Mucosa of stomach (tissue), 1 donor: Measurements from ENCODE around the gene SMTNL1.

Experiments
- H3K27me3 ChIP-seq: one replicate; pipeline ENCODE4 v1.7.0; 2013; ENCODE audit warnings: mild to moderate bottlenecking, low read length; ENCODE audit not compliant: control insufficient read depth, insufficient read depth
- H3K36me3 ChIP-seq: one replicate; pipeline ENCODE4 v1.7.0; 2013; ENCODE audit warnings: low read length; ENCODE audit not compliant: control insufficient read depth, insufficient read depth
- H3K4me1 ChIP-seq: one replicate; pipeline ENCODE4 v1.7.0; 2013; ENCODE audit warnings: mild to moderate bottlenecking, low read length; ENCODE audit not compliant: control insufficient read depth, insufficient read depth
- H3K4me3 ChIP-seq: one replicate; pipeline ENCODE4 v1.7.0; 2013; ENCODE audit warnings: low read length
- H3K9ac ChIP-seq: one replicate; pipeline ENCODE4 v1.7.0; 2013; ENCODE audit warnings: mild to moderate bottlenecking, low read length, moderate library complexity
- H3K9me3 ChIP-seq: one replicate; pipeline ENCODE4 v1.7.0; 2013; ENCODE audit warnings: mild to moderate bottlenecking, low read length, moderate library complexity; ENCODE audit not compliant: control insufficient read depth
- donor health status: Pancreatic carcinoma.

Gene SMTNL1

GRCh38 chr11:57539342-57539741 is 1.9 kb downstream of the SMTNL1 start:
- Histone ChIP-seq H3K4me3 (no peak overlapping the region), H3K4me1 (no peaks in the 10 kb centered on the region), H3K9me3 (no peaks in the 10 kb centered on the region), H3K36me3 (no peaks in the 10 kb centered on the region), H3K27me3 (no peaks in the 10 kb centered on the region), H3K9ac (peak overlapping the region; percentile 39)

GRCh38 chr11:57541169-57541568 is 3.8 kb downstream of the SMTNL1 start:
- Histone ChIP-seq H3K9me3 (no peaks in the 10 kb centered on the region), H3K4me3 (no peak overlapping the region), H3K27me3 (no peaks in the 10 kb centered on the region), H3K36me3 (no peaks in the 10 kb centered on the region), H3K9ac (no peak overlapping the region), H3K4me1 (no peaks in the 10 kb centered on the region)

DNA sequence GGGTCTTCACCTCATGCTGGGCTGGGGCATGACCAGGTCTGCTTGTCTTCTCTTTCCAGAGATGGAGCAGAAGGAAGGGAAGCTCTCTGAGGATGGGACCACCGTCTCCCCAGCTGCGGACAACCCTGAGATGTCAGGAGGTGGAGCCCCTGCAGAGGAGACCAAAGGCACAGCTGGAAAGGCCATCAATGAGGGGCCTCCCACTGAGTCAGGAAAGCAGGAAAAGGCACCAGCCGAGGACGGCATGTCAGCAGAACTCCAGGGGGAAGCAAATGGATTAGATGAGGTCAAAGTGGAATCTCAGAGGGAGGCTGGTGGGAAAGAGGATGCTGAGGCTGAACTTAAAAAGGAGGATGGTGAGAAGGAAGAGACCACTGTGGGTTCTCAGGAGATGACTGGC is 5.2 kb downstream of the SMTNL1 start:
- no peak overlapping the region for H3K4me3 ChIP-seq
- no peak overlapping the region for H3K9ac ChIP-seq
- no peaks in the 10 kb centered on the region for H3K4me1 ChIP-seq
- H3K27me3 ChIP-seq: no peaks in the 10 kb centered on the region
- no peaks in the 10 kb centered on the region for H3K36me3 ChIP-seq
- H3K9me3 ChIP-seq: no peaks in the 10 kb centered on the region

GRCh38 chr11:57543593-57543992 is 6.2 kb downstream of the SMTNL1 start:
- no peaks in the 10 kb centered on the region for H3K27me3 ChIP-seq
- no peaks in the 10 kb centered on the region for H3K4me1 ChIP-seq
- no peaks in the 10 kb centered on the region for H3K9me3 ChIP-seq
- no peaks in the 10 kb centered on the region for H3K36me3 ChIP-seq
- H3K4me3 ChIP-seq: no peak overlapping the region
- H3K9ac ChIP-seq: no peak overlapping the region

DNA sequence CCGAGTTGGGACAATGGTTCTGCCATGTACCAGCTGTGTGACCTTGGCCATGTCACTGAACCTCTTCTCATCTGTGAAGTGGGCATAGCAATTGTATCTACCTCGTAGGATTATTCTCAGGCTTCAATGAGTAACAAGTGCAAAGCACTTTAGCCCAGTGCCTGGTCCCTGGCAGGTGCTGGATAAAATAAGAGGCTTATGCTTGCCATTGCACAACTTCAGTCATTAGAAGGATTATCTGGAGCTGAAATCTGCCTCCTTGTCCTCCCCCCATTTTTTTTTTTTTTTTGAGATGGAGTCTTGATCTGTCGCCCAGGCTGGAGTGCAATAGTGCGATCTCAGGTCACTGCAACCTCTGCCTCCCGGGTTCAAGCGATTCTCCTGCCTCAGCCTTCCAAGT is 7.2 kb downstream of the SMTNL1 start:
- no peak overlapping the region for H3K9ac ChIP-seq
- no peaks in the 10 kb centered on the region for H3K9me3 ChIP-seq
- no peak overlapping the region for H3K4me3 ChIP-seq
- H3K36me3 ChIP-seq: no peaks in the 10 kb centered on the region
- no peaks in the 10 kb centered on the region for H3K27me3 ChIP-seq
- no peaks in the 10 kb centered on the region for H3K4me1 ChIP-seq

- Histone ChIP-seq H3K9me3 (no peaks in the 10 kb centered on the region), H3K36me3 (peaks cover 3% of the 10 kb centered on the region), H3K9ac (no peak overlapping the region), H3K4me3 (no peak overlapping the region), H3K4me1 (no peaks in the 10 kb centered on the region), H3K27me3 (no peaks in the 10 kb centered on the region)
Observed at GRCh38 chr11:57545883-57546282, 8.5 kb downstream of the SMTNL1 start.

GRCh38 chr11:57546451-57546850 is 9.1 kb downstream of the SMTNL1 start:
- no peak overlapping the region for H3K9ac ChIP-seq
- H3K36me3 ChIP-seq: peaks cover 3% of the 10 kb centered on the region
- no peak overlapping the region for H3K4me3 ChIP-seq
- H3K9me3 ChIP-seq: no peaks in the 10 kb centered on the region
- H3K27me3 ChIP-seq: no peaks in the 10 kb centered on the region
- H3K4me1 ChIP-seq: no peaks in the 10 kb centered on the region

- Histone ChIP-seq H3K9ac (no peak overlapping the region), H3K36me3 (peaks cover 3% of the 10 kb centered on the region), H3K4me3 (no peak overlapping the region), H3K27me3 (no peaks in the 10 kb centered on the region), H3K4me1 (no peaks in the 10 kb centered on the region), H3K9me3 (no peaks in the 10 kb centered on the region)
Observed at GRCh38 chr11:57546869-57547475, 9.6 kb downstream of the SMTNL1 start.

- no peaks in the 10 kb centered on the region for H3K9me3 ChIP-seq
- peaks cover 5% of the 10 kb centered on the region for H3K36me3 ChIP-seq
- H3K4me1 ChIP-seq: no peaks in the 10 kb centered on the region
- no peak overlapping the region for H3K4me3 ChIP-seq
- H3K9ac ChIP-seq: no peak overlapping the region
- H3K27me3 ChIP-seq: no peaks in the 10 kb centered on the region
Observed at GRCh38 chr11:57547854-57548377, 10.5 kb downstream of the SMTNL1 start.

DNA sequence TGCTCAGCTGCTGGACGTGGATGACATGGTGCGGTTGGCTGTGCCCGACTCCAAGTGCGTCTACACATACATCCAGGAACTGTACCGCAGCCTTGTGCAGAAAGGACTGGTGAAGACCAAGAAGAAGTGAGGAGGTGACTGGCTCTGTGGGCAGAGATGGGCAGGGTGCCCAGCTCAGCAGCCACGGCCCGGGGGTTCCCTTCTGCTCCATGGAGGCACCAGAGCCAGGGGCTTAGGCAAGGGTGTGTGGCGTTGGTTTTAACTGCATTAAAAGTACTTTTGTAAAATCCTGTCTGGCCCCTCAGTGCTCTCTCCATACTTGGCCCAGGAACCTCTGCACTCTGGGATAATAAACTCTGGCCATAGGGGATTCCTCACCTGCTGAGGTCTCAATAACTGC is 12.6 kb downstream of the SMTNL1 start:
- peaks cover 8% of the 10 kb centered on the region for H3K36me3 ChIP-seq
- no peaks in the 10 kb centered on the region for H3K9me3 ChIP-seq
- H3K27me3 ChIP-seq: no peaks in the 10 kb centered on the region
- H3K9ac ChIP-seq: no peak overlapping the region
- no peak overlapping the region for H3K4me3 ChIP-seq
- H3K4me1 ChIP-seq: no peaks in the 10 kb centered on the region

DNA sequence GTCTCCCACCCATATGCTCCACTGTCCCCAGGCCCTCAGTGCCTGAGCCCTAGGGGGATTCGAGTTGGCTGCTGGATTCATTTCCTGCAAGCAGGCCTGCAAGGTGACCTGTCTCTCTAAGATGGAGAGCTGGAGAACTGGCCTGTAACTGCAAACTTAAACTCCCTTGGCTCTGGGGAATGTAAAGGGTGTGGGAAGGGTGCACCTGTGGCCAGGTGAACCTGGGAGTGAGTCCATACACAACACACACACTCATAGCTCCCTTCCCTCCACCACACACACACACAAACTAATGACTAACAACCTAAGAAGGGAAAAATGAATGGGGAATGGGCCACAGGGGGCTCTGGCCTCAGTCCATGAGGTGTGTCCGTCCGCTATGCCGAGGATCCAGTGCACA is 14.5 kb downstream of the SMTNL1 start:
- no peaks in the 10 kb centered on the region for H3K27me3 ChIP-seq
- H3K9me3 ChIP-seq: no peaks in the 10 kb centered on the region
- H3K9ac ChIP-seq: no peak overlapping the region
- no peak overlapping the region for H3K4me3 ChIP-seq
- peaks cover 9% of the 10 kb centered on the region for H3K36me3 ChIP-seq
- no peaks in the 10 kb centered on the region for H3K4me1 ChIP-seq

GRCh38 chr11:57552479-57552878 is 15.1 kb downstream of the SMTNL1 start:
- Histone ChIP-seq H3K36me3 (peaks cover 11% of the 10 kb centered on the region), H3K9ac (no peak overlapping the region), H3K9me3 (no peaks in the 10 kb centered on the region), H3K27me3 (no peaks in the 10 kb centered on the region), H3K4me1 (no peaks in the 10 kb centered on the region), H3K4me3 (no peak overlapping the region)

- Histone ChIP-seq H3K4me3 (no peak overlapping the region), H3K9ac (no peak overlapping the region), H3K9me3 (no peaks in the 10 kb centered on the region), H3K4me1 (no peaks in the 10 kb centered on the region), H3K27me3 (no peaks in the 10 kb centered on the region), H3K36me3 (peaks cover 13% of the 10 kb centered on the region)
Observed at GRCh38 chr11:57555393-57555792, 18.0 kb downstream of the SMTNL1 start.
